CD14-positive monocyte (primary cell): ENCODE results near the gene GMDS. TPM values are rescaled to one million over a fixed set of nuclear protein-coding genes. Genes with fewer than 3 reads are reported as not detected.
"Not testable (repeated sequence)": the region's sequence is repeated elsewhere in the genome, so short reads cannot be mapped to it uniquely, and the experiment has no call there.

Source experiments
- DNase-seq, 3 donors: peaks; one replicate each; pipeline ENCODE4 v3.0.0-alpha.2; 2011 to 2022
- H2AFZ ChIP-seq: 2 replicates; pipeline ENCODE4 v1.6.0; 2012; ENCODE audit warnings: mild to moderate bottlenecking, low read depth, low read length, inconsistent platforms; ENCODE audit not compliant: insufficient read depth, poor library complexity, severe bottlenecking
- H3K27ac ChIP-seq, 2 donors: 1 replicate in 1 of 2; 2 replicates in 1 of 2; pipeline ENCODE4 v1.5.1; 2012 to 2013; ENCODE audit warnings: low read length in 2 of 2, control low read depth in 1 of 2, inconsistent platforms in 1 of 2, low read depth in 1 of 2, mild to moderate bottlenecking in 1 of 2
- H3K27me3 ChIP-seq, 2 donors: one replicate each; pipeline versions ENCODE4 v1.6.0 to v1.6.1; 2011 to 2013; ENCODE audit warnings: low read length in 2 of 2; ENCODE audit not compliant: control insufficient read depth in 2 of 2, insufficient read depth in 2 of 2
- H3K36me3 ChIP-seq, 2 donors: replicated peaks in 1 of 2; 1 replicate in 1 of 2; 2 replicates in 1 of 2; pipeline versions ENCODE4 v1.5.1 to v1.6.1; 2012 to 2013; ENCODE audit warnings: low read length in 2 of 2, control low read depth in 1 of 2, inconsistent platforms in 1 of 2, mild to moderate bottlenecking in 1 of 2; ENCODE audit not compliant: insufficient read depth in 2 of 2, control insufficient read depth in 1 of 2
- H3K4me1 ChIP-seq, 2 donors: 1 replicate in 1 of 2; 2 replicates in 1 of 2; pipeline versions ENCODE4 v1.5.1 to v1.6.1; 2012 to 2013; ENCODE audit warnings: low read length in 2 of 2, control low read depth in 1 of 2, inconsistent platforms in 1 of 2, mild to moderate bottlenecking in 1 of 2, moderate library complexity in 1 of 2; ENCODE audit not compliant: insufficient read depth in 2 of 2, control insufficient read depth in 1 of 2
- H3K4me2 ChIP-seq: replicated peaks from 2 replicates; pipeline ENCODE3; 2012; ENCODE audit warnings: low read length, moderate library complexity, mild to moderate bottlenecking; ENCODE audit not compliant: poor library complexity, severe bottlenecking; ENCODE audit errors: extremely low read depth
- H3K4me3 ChIP-seq, 3 experiments: fragments of 200-600 bp in 1 of 3; sonication (generic) in 1 of 3; replicated peaks in 1 of 3; 1 replicate in 2 of 3; 2 replicates in 1 of 3; pipeline ENCODE4 v1.5.1; 2011 to 2013; ENCODE audit warnings: low read length in 3 of 3, mild to moderate bottlenecking in 3 of 3, control low read depth in 2 of 3, low read depth in 2 of 3, inconsistent platforms in 1 of 3, moderate library complexity in 1 of 3
- H3K79me2 ChIP-seq: 2 replicates; pipeline ENCODE4 v1.6.0; 2012; ENCODE audit warnings: mild to moderate bottlenecking, control low read depth, inconsistent platforms, low read length, moderate library complexity; ENCODE audit not compliant: insufficient read depth
- H3K9ac ChIP-seq: 2 replicates; pipeline ENCODE4 v1.6.0; 2017; ENCODE audit warnings: low read length, mild to moderate bottlenecking; ENCODE audit not compliant: insufficient read depth, poor library complexity, severe bottlenecking
- H3K9me3 ChIP-seq, 2 donors: replicated peaks in 1 of 2; 1 replicate in 1 of 2; 2 replicates in 1 of 2; pipeline versions ENCODE4 v1.5.1 to v1.6.1; 2012 to 2013; ENCODE audit warnings: low read length in 2 of 2, control low read depth in 1 of 2; ENCODE audit not compliant: control insufficient read depth in 1 of 2, insufficient read depth in 1 of 2
- H4K20me1 ChIP-seq: 2 replicates; pipeline ENCODE4 v1.6.0; 2012; ENCODE audit warnings: mild to moderate bottlenecking, low read length, control low read depth, moderate library complexity; ENCODE audit not compliant: insufficient read depth
- H3K27ac Mint-ChIP-seq, 7 donors: one replicate each; pipeline ENCODE4 v1.8.0; 2020; ENCODE audit warnings: mild to moderate bottlenecking in 7 of 7, mixed read lengths in 7 of 7, moderate library complexity in 6 of 7, inconsistent platforms in 2 of 7
- H3K27me3 Mint-ChIP-seq, 3 donors: one replicate each; pipeline ENCODE4 v1.8.0; 2021 to 2022; ENCODE audit warnings: low read depth in 3 of 3, mild to moderate bottlenecking in 3 of 3, mixed read lengths in 3 of 3, moderate library complexity in 3 of 3, inconsistent platforms in 1 of 3
- H3K36me3 Mint-ChIP-seq, 2 donors: one replicate each; pipeline ENCODE4 v1.8.0; 2020; ENCODE audit warnings: mixed read lengths in 2 of 2, inconsistent platforms in 1 of 2, mild to moderate bottlenecking in 1 of 2
- H3K4me1 Mint-ChIP-seq: one replicate; pipeline ENCODE4 v1.8.0; 2020; ENCODE audit warnings: mild to moderate bottlenecking, mixed read lengths
- H3K4me3 Mint-ChIP-seq, 2 donors: one replicate each; pipeline ENCODE4 v1.8.0; 2020; ENCODE audit warnings: mild to moderate bottlenecking in 2 of 2, mixed read lengths in 2 of 2, moderate library complexity in 1 of 2
- H3K9me3 Mint-ChIP-seq, 7 donors: one replicate each; pipeline ENCODE4 v1.8.0; 2020 to 2022; ENCODE audit warnings: mixed read lengths in 7 of 7, mild to moderate bottlenecking in 6 of 7, moderate library complexity in 6 of 7, inconsistent platforms in 2 of 7
- WGBS: methylation state at CpG from one replicate; pipeline ENCODE4 v1.1.5; 2013; ENCODE audit warnings: missing lambda C conversion rate; ENCODE audit not compliant: insufficient coverage; 5-methylcytosine and 5-hydroxymethylcytosine counted together
- intact Hi-C, 2 donors: fragments of 100-400 bp; cut with micrococcal nuclease; formaldehyde crosslinking; loops; one replicate each; pipeline versions ENCODE4 v1.15.0 to v1.15.1; 2023
- polyA plus RNA-seq, 3 donors: library from polyadenylated mRNA; depleted of rRNA in 1 of 3; unstranded in 2 of 3; stranded (reverse) in 1 of 3; fragments of 300-500 nt in 2 of 3; fragments of >200 nt in 1 of 3; fragmentation: Illumina TruSeq in 2 of 3; gene quantifications; 1 replicate in 2 of 3; 2 replicates in 1 of 3; pipeline ENCODE4 v1.2.3, GENCODE V29; 2012 to 2021
- TF ChIP-seq, protein P1 (sequence below): fragments of 200-600 bp; IDR thresholded peaks from one replicate; pipeline ENCODE4 v1.8.0; 2022; ENCODE audit warnings: antibody characterized with exemption, mild to moderate bottlenecking

The GMDS gene
- polyA plus RNA-seq, 3 donors, result 10.5 to 19.9 (median 17.6) TPM

DNA sequence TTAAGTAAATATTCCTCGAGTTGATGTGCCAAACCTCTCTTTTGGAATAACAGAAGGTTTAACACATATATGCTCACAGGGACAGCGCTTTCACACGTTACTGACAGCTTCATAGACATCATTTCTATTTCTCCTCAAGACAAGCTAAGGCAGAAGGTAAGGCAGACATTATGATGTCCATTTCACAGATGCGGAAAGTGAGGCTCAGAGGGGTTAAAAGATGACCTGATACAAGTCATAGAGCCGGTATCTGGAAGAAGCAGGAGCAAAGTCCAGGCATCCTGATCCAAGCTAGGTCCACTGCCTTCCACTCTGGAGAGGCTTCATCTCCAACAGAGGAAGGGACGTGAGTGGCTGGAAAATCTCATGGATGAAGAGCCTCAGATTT lies 548.9 kb downstream of the GMDS start:
- Mint-ChIP-seq H3K4me1 (peaks cover 15% of the 10 kb centered on the region), H3K27ac (no peak overlapping the region), H3K27me3 (peaks cover 0 to 1% (median 0%) of the 10 kb centered on the region in 3 donors), H3K9me3 (peaks cover 0 to 10% (median 4%) of the 10 kb centered on the region in 7 donors), H3K4me3 (no peak overlapping the region), H3K36me3 (peaks cover 0 to 2% of the 10 kb centered on the region in 2 donors)
- Histone ChIP-seq H4K20me1 (no peaks in the 10 kb centered on the region), H3K4me2 (no peak overlapping the region), H2AFZ (no peak overlapping the region), H3K9ac (no peak overlapping the region), H3K4me3 (no peak overlapping the region), H3K36me3 (no peaks in the 10 kb centered on the region), H3K27ac (no peak overlapping the region), H3K4me1 (peaks cover 8 to 9% of the 10 kb centered on the region in 2 donors), H3K27me3 (no peaks in the 10 kb centered on the region), H3K9me3 (peaks cover 0 to 4% of the 10 kb centered on the region in 2 donors), H3K79me2 (no peaks in the 10 kb centered on the region)
- 97% methylated on average over 3 of the region's 6 CpGs for WGBS
- TF ChIP-seq, protein P1, sequence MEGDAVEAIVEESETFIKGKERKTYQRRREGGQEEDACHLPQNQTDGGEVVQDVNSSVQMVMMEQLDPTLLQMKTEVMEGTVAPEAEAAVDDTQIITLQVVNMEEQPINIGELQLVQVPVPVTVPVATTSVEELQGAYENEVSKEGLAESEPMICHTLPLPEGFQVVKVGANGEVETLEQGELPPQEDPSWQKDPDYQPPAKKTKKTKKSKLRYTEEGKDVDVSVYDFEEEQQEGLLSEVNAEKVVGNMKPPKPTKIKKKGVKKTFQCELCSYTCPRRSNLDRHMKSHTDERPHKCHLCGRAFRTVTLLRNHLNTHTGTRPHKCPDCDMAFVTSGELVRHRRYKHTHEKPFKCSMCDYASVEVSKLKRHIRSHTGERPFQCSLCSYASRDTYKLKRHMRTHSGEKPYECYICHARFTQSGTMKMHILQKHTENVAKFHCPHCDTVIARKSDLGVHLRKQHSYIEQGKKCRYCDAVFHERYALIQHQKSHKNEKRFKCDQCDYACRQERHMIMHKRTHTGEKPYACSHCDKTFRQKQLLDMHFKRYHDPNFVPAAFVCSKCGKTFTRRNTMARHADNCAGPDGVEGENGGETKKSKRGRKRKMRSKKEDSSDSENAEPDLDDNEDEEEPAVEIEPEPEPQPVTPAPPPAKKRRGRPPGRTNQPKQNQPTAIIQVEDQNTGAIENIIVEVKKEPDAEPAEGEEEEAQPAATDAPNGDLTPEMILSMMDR, result no peak
- DNase-seq, result no peak
- intact Hi-C loops, result no loop called here

DNA sequence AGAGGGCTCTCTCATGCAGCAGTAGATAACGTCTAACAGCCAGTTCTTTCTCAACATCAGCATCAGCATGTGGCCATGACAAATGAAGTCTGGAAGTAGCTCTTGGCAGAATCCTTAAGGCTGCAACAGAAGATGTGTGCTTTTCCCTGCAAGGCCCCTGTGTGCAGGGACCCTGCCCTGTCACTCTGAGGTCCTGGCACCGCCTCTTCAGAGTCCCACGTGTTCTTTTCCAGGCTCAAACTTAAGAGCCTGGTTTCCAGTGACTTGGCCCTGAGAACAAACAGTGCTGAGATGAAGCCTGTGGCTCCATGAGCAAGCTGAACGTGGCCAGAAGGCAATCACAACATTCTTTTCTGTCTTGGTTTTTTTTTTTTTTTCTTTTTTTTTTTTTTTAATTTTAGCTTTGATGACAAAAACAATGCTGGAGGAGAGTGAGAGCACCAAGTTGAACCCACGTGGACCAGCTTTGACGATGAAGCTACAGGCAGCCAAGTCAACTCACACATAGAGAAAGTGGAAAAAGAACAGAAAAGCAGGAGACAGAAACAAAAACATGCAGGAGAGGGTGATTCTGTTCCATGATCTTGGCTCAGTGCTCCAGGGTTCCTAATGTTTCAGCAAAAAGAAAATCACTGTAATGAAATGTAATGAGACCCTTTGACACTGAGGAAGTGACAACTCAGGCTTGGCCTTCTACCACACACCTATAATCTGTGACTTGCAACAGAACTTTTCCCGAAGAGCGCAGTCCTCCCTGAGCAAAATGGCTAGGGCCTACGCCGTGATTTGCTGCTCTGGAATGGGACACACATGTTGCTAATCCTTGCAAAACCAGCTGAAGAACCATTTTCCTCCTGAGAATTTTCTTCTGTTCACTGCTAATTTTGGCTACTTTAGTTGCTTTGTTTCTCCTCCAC lies 549.6 kb downstream of the GMDS start:
- Histone ChIP-seq H3K36me3 (no peaks in the 10 kb centered on the region), H4K20me1 (no peaks in the 10 kb centered on the region), H3K79me2 (no peaks in the 10 kb centered on the region), H3K9ac (no peak overlapping the region), H3K9me3 (peaks cover 0 to 4% of the 10 kb centered on the region in 2 donors), H3K27me3 (no peaks in the 10 kb centered on the region), H2AFZ (no peak overlapping the region), H3K4me3 (no peak overlapping the region), H3K4me1 (peaks cover 8 to 9% of the 10 kb centered on the region in 2 donors), H3K27ac (no peak overlapping the region), H3K4me2 (no peak overlapping the region)
- no peak overlapping the region for H3K4me3 Mint-ChIP-seq
- H3K27me3 Mint-ChIP-seq, result peaks cover 0 to 1% (median 0%) of the 10 kb centered on the region in 3 donors
- peaks cover 0 to 2% of the 10 kb centered on the region in 2 donors for H3K36me3 Mint-ChIP-seq
- intact Hi-C loops, result no loop called here
- TF ChIP-seq, protein P1, result no peak
- DNase-seq, result no peak
- peaks cover 15% of the 10 kb centered on the region for H3K4me1 Mint-ChIP-seq
- 89% methylated on average over 9 of the region's 10 CpGs for WGBS
- H3K9me3 Mint-ChIP-seq, result peaks cover 0 to 10% (median 4%) of the 10 kb centered on the region in 7 donors
- H3K27ac Mint-ChIP-seq, result no peak overlapping the region

DNA sequence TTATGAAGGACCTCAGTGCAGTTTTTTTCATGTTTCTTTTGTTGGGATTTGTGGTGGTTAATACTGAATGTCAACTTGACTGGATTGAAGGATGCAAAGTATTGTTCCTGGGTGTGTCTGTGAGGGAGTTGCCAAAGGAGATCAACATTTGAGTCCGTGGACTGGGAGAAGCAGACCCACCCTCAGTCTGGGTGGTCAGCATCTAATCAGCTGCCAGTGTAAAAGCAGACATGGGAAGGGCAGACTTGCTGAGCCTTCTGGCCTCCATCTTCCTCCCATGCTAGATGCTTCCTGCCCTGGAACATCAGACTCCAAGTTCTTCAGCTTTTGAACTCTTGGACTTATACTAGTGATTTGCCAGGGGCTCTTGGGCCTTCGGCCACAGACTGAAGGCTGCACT lies 553.6 kb downstream of the GMDS start:
- H3K9me3 ChIP-seq, DNase-seq, H3K79me2 ChIP-seq, H3K4me3 ChIP-seq, H3K4me1 ChIP-seq, H3K9ac ChIP-seq, H3K27me3 ChIP-seq, H3K27ac ChIP-seq, H3K4me1 Mint-ChIP-seq, H3K36me3 ChIP-seq, H3K4me2 ChIP-seq, H3K27me3 Mint-ChIP-seq, H4K20me1 ChIP-seq, H2AFZ ChIP-seq, H3K27ac Mint-ChIP-seq, intact Hi-C loops, H3K4me3 Mint-ChIP-seq: not testable (repeated sequence)
- 100% methylated on average over 2 of the region's 2 CpGs for WGBS
- Mint-ChIP-seq H3K9me3 (peaks cover 0 to 10% (median 4%) of the 10 kb centered on the region in 7 donors), H3K36me3 (peaks cover 0 to 11% of the 10 kb centered on the region in 2 donors)
